K562 (cell line): ENCODE data around the gene INPP5D. TPM values are rescaled to one million over a fixed set of nuclear protein-coding genes. Genes with fewer than 3 reads are reported as not detected.

Source experiments
- ATAC-seq: fragments of 200-7000 bp; cut with Tn5 transposase; 3 replicates; pipeline ENCODE4 v1.9.1; 2020; ENCODE audit warnings: moderate library complexity
- BruUV-seq: library from RNA; stranded (reverse); fragments of 400-500 nt; replicated peaks from 2 replicates; lab custom pipeline; 2021; lab: Mats Ljungman, UMichigan
- CTCF ChIA-PET: fragments of 300-600 bp; formaldehyde crosslinking; extraction: SDS; loops from one replicate; lab custom pipeline; 2021; ENCODE audit warnings: low intra/inter-chr PET ratio; lab: Yijun Ruan, JAX
- POLR2A ChIA-PET: fragments of 300-600, 350-650 bp; sonication (Branson Sonifier 250); formaldehyde crosslinking; extraction: SDS; loops from one replicate; lab custom pipeline; 2021; ENCODE audit warnings: antibody characterized with exemption, inconsistent platforms; lab: Yijun Ruan, JAX
- DNase-seq, 4 experiments: peaks; one replicate each; pipeline versions ENCODE4 v3.0.0 to v3.0.0-alpha.2; 2011 to 2018; ENCODE audit warnings: low spot score in 3 of 4, mixed read lengths in 3 of 4; ENCODE audit errors: extremely low read depth in 1 of 4
- FAIRE-seq: peaks from 2 replicates; lab custom pipeline; 2011; peaks lifted over from hg19 to GRCh38; lab: Jason Lieb, UNC
- H2AFZ ChIP-seq: 2 replicates; pipeline ENCODE4 v1.6.0; 2011; ENCODE audit warnings: low read depth, low read length, control low read depth, inconsistent platforms
- H3K27ac ChIP-seq: fragments of 200-600 bp; 3 replicates; pipeline ENCODE4 v1.8.0; 2011; ENCODE audit warnings: low read depth, mild to moderate bottlenecking, control low read depth, inconsistent platforms, low read length, moderate library complexity, mixed read lengths; ENCODE audit errors: extremely low read depth
- H3K27me3 ChIP-seq, 2 experiments: fragments of 300-600 bp in 1 of 2; 2 replicates in 1 of 2; 3 replicates in 1 of 2; pipeline versions ENCODE4 v1.6.0 to v1.8.0; 2011; ENCODE audit warnings: inconsistent platforms in 2 of 2, low read length in 2 of 2, mild to moderate bottlenecking in 1 of 2, mixed read lengths in 1 of 2, moderate library complexity in 1 of 2; ENCODE audit not compliant: control insufficient read depth in 2 of 2, insufficient read depth in 2 of 2
- H3K36me3 ChIP-seq: fragments of 300-600 bp; 3 replicates; pipeline ENCODE4 v1.8.0; 2011; ENCODE audit warnings: mild to moderate bottlenecking, low read length, inconsistent platforms; ENCODE audit not compliant: control insufficient read depth, insufficient read depth
- H3K4me1 ChIP-seq, 2 experiments: fragments of 200-600 bp in 1 of 2; replicated peaks in 1 of 2; 2 replicates in 1 of 2; 3 replicates in 1 of 2; pipeline versions ENCODE4 v1.5.1 to v1.8.0; 2011; ENCODE audit warnings: inconsistent platforms in 2 of 2, low read length in 2 of 2, mild to moderate bottlenecking in 1 of 2, mixed read lengths in 1 of 2, moderate library complexity in 1 of 2; ENCODE audit not compliant: control insufficient read depth in 2 of 2, insufficient read depth in 2 of 2
- H3K4me2 ChIP-seq: 2 replicates; pipeline ENCODE4 v1.6.1; 2011; ENCODE audit warnings: low read length, control low read depth, inconsistent platforms, mixed read lengths; ENCODE audit not compliant: insufficient read depth
- H3K4me3 ChIP-seq: fragments of 200-600 bp; sonication (generic), shearing (Covaris generic); 2 replicates; pipeline ENCODE4 v1.5.1; 2016; ENCODE audit warnings: control low read depth, inconsistent platforms
- H3K79me2 ChIP-seq: fragments of 200-600 bp; 3 replicates; pipeline ENCODE4 v1.8.0; 2011; ENCODE audit warnings: low read length, inconsistent platforms; ENCODE audit not compliant: control insufficient read depth, insufficient read depth
- H3K9ac ChIP-seq, 2 experiments: 2 replicates each; pipeline versions ENCODE4 v1.6.0 to v1.6.1; 2011; ENCODE audit warnings: low read depth in 2 of 2, low read length in 2 of 2, control low read depth in 1 of 2, inconsistent platforms in 1 of 2, mild to moderate bottlenecking in 1 of 2, mixed read lengths in 1 of 2; ENCODE audit not compliant: insufficient read depth in 1 of 2
- H3K9me1 ChIP-seq: one replicate; pipeline ENCODE4 v1.6.0; 2011; ENCODE audit warnings: inconsistent platforms, mild to moderate bottlenecking, low read length, moderate library complexity; ENCODE audit not compliant: control insufficient read depth, insufficient read depth
- H3K9me3 ChIP-seq: replicated peaks from 2 replicates; pipeline ENCODE4 v1.5.1; 2011; ENCODE audit warnings: low read depth, low read length, inconsistent platforms; ENCODE audit not compliant: control insufficient read depth, insufficient read depth
- H4K20me1 ChIP-seq: replicated peaks from 2 replicates; pipeline ENCODE4 v1.6.1; 2011; ENCODE audit warnings: low read length, inconsistent platforms, mixed read lengths; ENCODE audit not compliant: control insufficient read depth, insufficient read depth
- CHD1 ChIP-seq: fragments of 200-600 bp; sonication (generic); IDR thresholded peaks from one replicate; pipeline ENCODE4 v1.6.1; 2012; ENCODE audit warnings: mild to moderate bottlenecking, moderate library complexity, low read length, inconsistent platforms
- HDAC1 ChIP-seq, 2 experiments: fragments of 450-650 bp; IDR thresholded peaks; 2 replicates each; pipeline ENCODE4 v1.6.1; 2016 to 2017; ENCODE audit warnings: inconsistent platforms in 1 of 2, mild to moderate bottlenecking in 1 of 2, moderate library complexity in 1 of 2
- ZBTB34 ChIP-seq: fragments of 250-450 bp; sonication (Bioruptor Pico); IDR thresholded peaks from 2 replicates; pipeline ENCODE4 v1.8.0; 2021; ENCODE audit warnings: mild to moderate bottlenecking, moderate library complexity
- WGBS: fragments of 100-300 bp; shearing (Covaris generic); methylation state at CpG from one replicate; pipeline ENCODE4 v1.1.6; 2016; ENCODE audit warnings: low coverage, mixed read lengths; ENCODE audit not compliant: insufficient coverage; ENCODE audit errors: missing lambda C conversion rate; 5-methylcytosine and 5-hydroxymethylcytosine counted together
- in situ Hi-C: fragments of 300-500 bp; cut with MboI; formaldehyde crosslinking; loops from 4 replicates; pipeline ENCODE4 v1.15.0; 2018; ENCODE audit warnings: inconsistent platforms, mixed read lengths
- intact Hi-C: fragments of 100-400 bp; cut with micrococcal nuclease; formaldehyde crosslinking; loops from 2 replicates; pipeline ENCODE4 v1.14.2; 2022
- polyA plus RNA-seq, 8 experiments: library from polyadenylated mRNA; depleted of rRNA in 4 of 8; stranded (reverse) in 5 of 8; unstranded in 3 of 8; fragments of >200 nt; fragmentation: Nextera tagmentation in 2 of 8; fragmentation: Illumina TruSeq in 1 of 8; extraction: Ambion mirVana in 2 of 8; extraction: Trizol in 1 of 8; gene quantifications; 2 replicates each; pipeline versions ENCODE4 v1.2.1 to v1.2.3, GENCODE V29; 2011 to 2014; ENCODE audit warnings: inconsistent platforms in 1 of 8, missing spikeins in 1 of 8
- total RNA-seq, 7 experiments: library from RNA; depleted of rRNA in 6 of 7; stranded (reverse); fragments of >200 nt in 6 of 7; fragmentation: Illumina TruSeq in 2 of 7; extraction: Trizol in 2 of 7; gene quantifications; 2 replicates each; pipeline versions ENCODE4 v1.2.1 to v1.2.3, GENCODE V29; 2011 to 2021; ENCODE audit warnings: low replicate concordance in 1 of 7
- TF ChIP-seq, protein P1 (sequence below): fragments of 450-650 bp; formaldehyde crosslinking; IDR thresholded peaks from 2 replicates; pipeline ENCODE4 v1.4.0; 2020; ENCODE audit warnings: mild to moderate bottlenecking, moderate library complexity

The INPP5D gene
- total and polyA plus RNA-seq, 9 of the 15 experiments (the other 6 are each of a cell fraction or from before 2014, with no cell fraction given) = 0.55 to 6.2 (median 2.2) TPM

DNA sequence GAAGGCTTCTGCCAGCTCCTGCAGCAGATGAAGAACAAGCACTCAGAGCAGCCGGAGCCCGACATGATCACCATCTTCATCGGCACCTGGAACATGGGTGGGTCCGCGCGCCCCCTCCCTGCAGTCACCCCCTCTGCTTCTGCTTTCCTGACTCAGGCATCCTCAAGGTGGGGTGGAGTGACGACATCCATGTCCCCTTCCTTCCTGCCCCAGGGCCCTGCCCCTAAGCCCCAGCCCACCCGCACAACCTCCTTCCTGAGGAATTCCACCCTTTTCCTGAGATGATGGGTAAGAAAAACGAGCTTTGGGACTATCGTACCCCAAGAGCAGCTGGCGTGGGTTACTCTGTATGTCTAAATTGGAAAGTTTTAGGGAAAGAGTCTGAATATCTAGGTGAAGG lies 101.6 kb downstream of the INPP5D start:
- Histone ChIP-seq H3K36me3 (no peaks in the 10 kb centered on the region), H3K4me3 (no peak overlapping the region), H3K9ac (no peak overlapping the region), H3K27ac (no peak overlapping the region), H2AFZ (no peak overlapping the region), H4K20me1 (no peaks in the 10 kb centered on the region), H3K9me3 (no peaks in the 10 kb centered on the region), H3K4me2 (no peak overlapping the region), H3K4me1 (peaks cover 18 to 26% of the 10 kb centered on the region in 2 experiments), H3K9me1 (no peaks in the 10 kb centered on the region), H3K79me2 (no peaks in the 10 kb centered on the region), H3K27me3 (no peaks in the 10 kb centered on the region)
- WGBS = 66% methylated on average over 6 of the region's 11 CpGs
- ATAC-seq (no peak), FAIRE-seq (no peak), DNase-seq (no peak)
- ChIA-PET CTCF (no interaction called here), POLR2A (no interaction called here)
- no TSS peak for BruUV-seq
- intact Hi-C loops (no loop called here), in situ Hi-C loops (no loop called here)
- no peak for TF ChIP-seq HDAC1 (IDR thresholded peaks at IDR 0.05)
- TF ChIP-seq ZBTB34 (CRISPR knock-in tag) = no peak

DNA sequence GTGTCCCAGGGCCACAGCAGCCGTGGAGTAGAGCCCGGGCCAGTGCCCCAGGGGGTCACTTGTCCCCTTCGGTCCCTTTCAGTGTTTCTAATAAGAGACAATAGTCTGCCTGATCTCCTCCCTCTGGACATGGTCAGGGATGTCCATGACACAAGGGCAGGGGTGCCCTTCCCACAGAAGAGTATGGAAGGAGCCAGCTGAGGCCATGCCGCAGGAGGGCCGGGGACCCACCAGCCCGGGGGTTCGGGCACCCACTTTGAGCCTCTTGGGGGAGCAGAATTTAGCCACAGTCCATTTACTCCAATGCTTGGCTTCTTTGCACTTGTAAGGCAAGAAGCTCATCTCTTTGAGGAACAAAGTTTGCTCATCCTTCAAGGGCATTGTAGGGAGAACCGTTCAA lies 102.6 kb downstream of the INPP5D start:
- 58% methylated on average over 5 of the region's 8 CpGs for WGBS
- H3K9ac ChIP-seq = no peak overlapping the region
- no TSS peak for BruUV-seq
- H3K27me3 ChIP-seq = no peaks in the 10 kb centered on the region
- H3K9me3 ChIP-seq = no peaks in the 10 kb centered on the region
- no peaks in the 10 kb centered on the region for H3K79me2 ChIP-seq
- ChIA-PET POLR2A (no interaction called here), CTCF (no interaction called here)
- no peaks in the 10 kb centered on the region for H4K20me1 ChIP-seq
- no peak for FAIRE-seq
- 0 out of 2 replicates have a peak overlapping the region, but pooled peaks have one; percentile 50 for H2AFZ ChIP-seq
- no peak for ATAC-seq
- no peak overlapping the region for H3K27ac ChIP-seq
- intact Hi-C loops (no loop called here), in situ Hi-C loops (no loop called here)
- H3K4me1 ChIP-seq = peaks cover 18 to 26% of the 10 kb centered on the region in 2 experiments
- no peaks in the 10 kb centered on the region for H3K36me3 ChIP-seq
- no peak for DNase-seq
- no peaks in the 10 kb centered on the region for H3K9me1 ChIP-seq
- no peak overlapping the region for H3K4me2 ChIP-seq
- H3K4me3 ChIP-seq = no peak overlapping the region
- TF ChIP-seq CHD1 = no peak
- TF ChIP-seq, protein P1, sequence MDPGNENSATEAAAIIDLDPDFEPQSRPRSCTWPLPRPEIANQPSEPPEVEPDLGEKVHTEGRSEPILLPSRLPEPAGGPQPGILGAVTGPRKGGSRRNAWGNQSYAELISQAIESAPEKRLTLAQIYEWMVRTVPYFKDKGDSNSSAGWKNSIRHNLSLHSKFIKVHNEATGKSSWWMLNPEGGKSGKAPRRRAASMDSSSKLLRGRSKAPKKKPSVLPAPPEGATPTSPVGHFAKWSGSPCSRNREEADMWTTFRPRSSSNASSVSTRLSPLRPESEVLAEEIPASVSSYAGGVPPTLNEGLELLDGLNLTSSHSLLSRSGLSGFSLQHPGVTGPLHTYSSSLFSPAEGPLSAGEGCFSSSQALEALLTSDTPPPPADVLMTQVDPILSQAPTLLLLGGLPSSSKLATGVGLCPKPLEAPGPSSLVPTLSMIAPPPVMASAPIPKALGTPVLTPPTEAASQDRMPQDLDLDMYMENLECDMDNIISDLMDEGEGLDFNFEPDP (CRISPR knock-in tag) = no peak
